Diencephalon (tissue), 1 donor: ENCODE measurements around the gene PEX10. TPM values are rescaled to one million over a fixed set of nuclear protein-coding genes. Genes with fewer than 3 reads are reported as not detected.

Source experiments
- total RNA-seq: library from RNA; depleted of rRNA; stranded (reverse); fragments of >200 nt; gene quantifications from one replicate; pipeline ENCODE4 v1.2.3, GENCODE V29; 2014

PEX10 gene
- total RNA-seq: 21.0 TPM

GRCh38 chr1:2412395-2412772 lies at the start of gene PEX10:
PEX10 (minus strand) TSS chr1:2412564; CDS start chr1:2412502, 62 bp downstream.

GRCh38 chr1:2391041-2391930 lies 21.1 kb downstream of the PEX10 start, which contains the start of the genes MORN1 and RER1:
MORN1 (minus strand) TSS chr1:2391554; CDS start chr1:2391533, 21 bp downstream.
RER1 (plus strand) TSS chr1:2391841; CDS start chr1:2395791, 3,950 bp downstream.

Other genes with a start within 250 kb of the PEX10 start
- 21.7 TPM for gene FAAP20, start 217.8 kb downstream of the PEX10 start, total RNA-seq
- 20.3 TPM for gene SKI, start 184.2 kb downstream of the PEX10 start, total RNA-seq
- 15.7 TPM for gene MORN1, start 21.0 kb downstream of the PEX10 start, total RNA-seq
- gene RER1, start 20.7 kb downstream of the PEX10 start, total RNA-seq: 41.3 TPM
- gene PLCH2, start 63.7 kb upstream of the PEX10 start, total RNA-seq: 16.1 TPM
- 39.4 TPM for gene PANK4, start 114.0 kb upstream of the PEX10 start, total RNA-seq
- gene HES5, start 117.7 kb upstream of the PEX10 start, total RNA-seq: 156 TPM
- 2.8 TPM for gene TNFRSF14, start 143.8 kb upstream of the PEX10 start, total RNA-seq
- 30.2 TPM for gene PRXL2B, start 174.2 kb upstream of the PEX10 start, total RNA-seq
- gene MMEL1, start 220.5 kb upstream of the PEX10 start, total RNA-seq: 4.6 TPM